Measurements from ENCODE around the gene PBLD.

DNA sequence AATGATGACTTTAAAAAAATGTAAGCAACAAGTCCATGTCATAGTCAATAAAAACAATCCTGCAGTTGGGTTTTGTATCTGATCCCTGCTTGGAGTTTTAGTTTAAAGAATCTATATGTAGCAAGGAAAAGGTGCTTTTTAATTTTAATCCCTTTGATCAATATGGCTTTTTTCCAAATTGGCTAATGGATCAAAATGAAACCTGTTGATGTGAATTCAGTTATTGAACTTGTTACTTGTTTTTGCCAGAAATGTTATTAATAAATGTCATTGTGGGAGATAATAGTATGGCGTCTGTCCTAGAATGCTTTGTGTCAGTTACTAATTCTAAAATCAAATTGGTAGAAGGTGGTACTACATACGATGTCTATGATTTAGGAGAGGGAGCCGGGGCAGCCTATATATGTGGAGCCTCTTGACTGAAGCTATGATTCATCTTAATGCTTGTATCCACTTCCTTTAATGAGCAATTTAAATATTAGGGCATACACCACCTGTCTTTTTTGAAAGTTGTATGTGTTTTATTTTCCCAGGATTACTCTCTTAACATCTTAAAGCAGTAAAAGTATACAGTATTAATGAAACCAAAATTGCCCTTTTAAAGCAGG, 10.3 kb upstream of the PBLD start:
- TF ChIP-seq, protein P1, sequence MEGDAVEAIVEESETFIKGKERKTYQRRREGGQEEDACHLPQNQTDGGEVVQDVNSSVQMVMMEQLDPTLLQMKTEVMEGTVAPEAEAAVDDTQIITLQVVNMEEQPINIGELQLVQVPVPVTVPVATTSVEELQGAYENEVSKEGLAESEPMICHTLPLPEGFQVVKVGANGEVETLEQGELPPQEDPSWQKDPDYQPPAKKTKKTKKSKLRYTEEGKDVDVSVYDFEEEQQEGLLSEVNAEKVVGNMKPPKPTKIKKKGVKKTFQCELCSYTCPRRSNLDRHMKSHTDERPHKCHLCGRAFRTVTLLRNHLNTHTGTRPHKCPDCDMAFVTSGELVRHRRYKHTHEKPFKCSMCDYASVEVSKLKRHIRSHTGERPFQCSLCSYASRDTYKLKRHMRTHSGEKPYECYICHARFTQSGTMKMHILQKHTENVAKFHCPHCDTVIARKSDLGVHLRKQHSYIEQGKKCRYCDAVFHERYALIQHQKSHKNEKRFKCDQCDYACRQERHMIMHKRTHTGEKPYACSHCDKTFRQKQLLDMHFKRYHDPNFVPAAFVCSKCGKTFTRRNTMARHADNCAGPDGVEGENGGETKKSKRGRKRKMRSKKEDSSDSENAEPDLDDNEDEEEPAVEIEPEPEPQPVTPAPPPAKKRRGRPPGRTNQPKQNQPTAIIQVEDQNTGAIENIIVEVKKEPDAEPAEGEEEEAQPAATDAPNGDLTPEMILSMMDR (conservative IDR thresholded peaks at IDR 0.05; ENCODE audit: low read depth, low read length) = no peak
- TF ChIP-seq EZH2 (IDR thresholded peaks at IDR 0.05; ENCODE audit: borderline replicate concordance, low read depth, low read length, poor library complexity, severe bottlenecking) = no peak

Data from A673 (cell line).